ENCODE results near the gene MAGT1. TPM values are rescaled to one million over a fixed set of nuclear protein-coding genes. Genes with fewer than 3 reads are reported as not detected.
"Not testable (repeated sequence)": the region's sequence is repeated elsewhere in the genome, so short reads cannot be mapped to it uniquely, and the experiment has no call there.

MAGT1 gene
- total RNA-seq, 1 donor from 2014 or later: 54.7 TPM

DNA sequence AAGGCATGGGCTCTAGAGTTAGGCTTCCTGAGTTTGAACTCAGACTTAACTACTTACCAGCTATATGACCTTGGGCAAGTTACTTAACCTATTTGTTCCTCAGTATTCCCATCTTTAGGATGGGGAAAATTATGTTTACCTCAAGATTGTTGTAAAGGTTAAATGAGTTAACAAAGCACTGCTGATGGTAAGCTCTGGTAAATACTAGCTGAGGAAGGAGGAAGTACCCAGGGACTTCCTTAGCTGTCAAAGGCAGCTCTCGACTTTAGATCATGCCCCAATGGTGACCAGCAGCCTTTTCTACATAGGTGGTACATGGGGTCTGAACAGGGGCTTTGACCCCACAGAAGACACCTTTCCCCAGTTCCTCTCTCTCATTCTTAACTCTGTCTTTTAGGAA, 35.3 kb upstream of the MAGT1 start:
- DNase-seq (ENCODE audit: low read depth): no peak
- TF ChIP-seq, protein P1, sequence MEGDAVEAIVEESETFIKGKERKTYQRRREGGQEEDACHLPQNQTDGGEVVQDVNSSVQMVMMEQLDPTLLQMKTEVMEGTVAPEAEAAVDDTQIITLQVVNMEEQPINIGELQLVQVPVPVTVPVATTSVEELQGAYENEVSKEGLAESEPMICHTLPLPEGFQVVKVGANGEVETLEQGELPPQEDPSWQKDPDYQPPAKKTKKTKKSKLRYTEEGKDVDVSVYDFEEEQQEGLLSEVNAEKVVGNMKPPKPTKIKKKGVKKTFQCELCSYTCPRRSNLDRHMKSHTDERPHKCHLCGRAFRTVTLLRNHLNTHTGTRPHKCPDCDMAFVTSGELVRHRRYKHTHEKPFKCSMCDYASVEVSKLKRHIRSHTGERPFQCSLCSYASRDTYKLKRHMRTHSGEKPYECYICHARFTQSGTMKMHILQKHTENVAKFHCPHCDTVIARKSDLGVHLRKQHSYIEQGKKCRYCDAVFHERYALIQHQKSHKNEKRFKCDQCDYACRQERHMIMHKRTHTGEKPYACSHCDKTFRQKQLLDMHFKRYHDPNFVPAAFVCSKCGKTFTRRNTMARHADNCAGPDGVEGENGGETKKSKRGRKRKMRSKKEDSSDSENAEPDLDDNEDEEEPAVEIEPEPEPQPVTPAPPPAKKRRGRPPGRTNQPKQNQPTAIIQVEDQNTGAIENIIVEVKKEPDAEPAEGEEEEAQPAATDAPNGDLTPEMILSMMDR (IDR thresholded peaks at IDR 0.05; ENCODE audit: insufficient read depth, low read length, poor library complexity, severe bottlenecking): no peak
- no peak overlapping the region for H3K4me3 ChIP-seq (ENCODE audit: low read depth, low read length)
- no peaks in the 10 kb centered on the region for H3K27me3 ChIP-seq (ENCODE audit: control insufficient read depth, insufficient read depth, low read length)
- H3K36me3 ChIP-seq (ENCODE audit: control insufficient read depth, insufficient read depth, low read length): no peaks in the 10 kb centered on the region

DNA sequence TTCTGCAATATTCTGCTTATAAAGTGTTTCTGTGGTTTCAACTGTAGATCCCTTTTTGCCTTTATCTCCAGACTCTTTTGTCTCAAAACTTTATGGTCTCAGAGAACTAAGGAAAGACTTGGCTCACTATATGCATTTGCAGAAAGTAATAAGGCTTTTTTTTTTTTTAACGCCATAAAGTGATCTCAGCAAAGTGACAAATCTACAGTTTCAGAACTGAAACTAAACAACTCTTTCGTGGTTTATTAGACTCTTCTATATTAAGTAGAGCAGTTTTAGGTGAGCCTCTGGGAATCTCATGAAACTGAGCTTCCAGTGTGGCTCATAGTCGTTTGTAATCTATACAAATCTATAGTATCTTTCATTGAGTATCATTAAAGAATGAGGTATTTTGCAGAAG, 30.5 kb upstream of the MAGT1 start:
- H3K36me3 ChIP-seq (ENCODE audit: control insufficient read depth, insufficient read depth, low read length): no peaks in the 10 kb centered on the region
- no peak for DNase-seq (ENCODE audit: low read depth)
- TF ChIP-seq, protein P1 (IDR thresholded peaks at IDR 0.05; ENCODE audit: insufficient read depth, low read length, poor library complexity, severe bottlenecking): no peak
- no peak overlapping the region for H3K4me3 ChIP-seq (ENCODE audit: low read depth, low read length)
- no peaks in the 10 kb centered on the region for H3K27me3 ChIP-seq (ENCODE audit: control insufficient read depth, insufficient read depth, low read length)

DNA sequence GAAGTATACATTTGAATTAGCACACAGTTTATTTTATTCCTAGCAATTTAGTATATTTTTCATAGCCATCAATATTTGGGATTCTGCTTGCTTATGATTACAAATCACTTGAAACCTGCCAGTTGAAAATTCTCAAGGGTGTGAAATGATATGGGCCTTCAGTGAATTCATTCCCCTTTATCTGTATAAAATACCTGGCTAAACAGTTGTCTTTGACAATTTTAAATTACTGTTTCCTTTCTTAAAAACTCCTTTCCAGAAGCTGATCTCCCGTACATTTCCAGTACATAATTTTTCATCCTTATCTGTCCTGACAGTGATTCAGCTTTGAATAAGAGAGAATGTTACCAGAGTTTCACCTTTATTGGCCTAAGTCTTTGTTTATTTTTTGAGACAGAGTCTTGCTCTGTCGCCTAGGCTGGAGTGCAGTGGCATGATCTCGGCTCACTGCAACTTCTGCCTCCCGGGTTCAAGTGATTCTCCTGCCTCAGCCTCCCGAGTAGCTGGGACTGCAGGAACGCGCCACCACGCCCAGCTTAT, 29.2 kb upstream of the MAGT1 start:
- no peak for DNase-seq (ENCODE audit: low read depth)
- TF ChIP-seq, protein P1 (IDR thresholded peaks at IDR 0.05; ENCODE audit: insufficient read depth, low read length, poor library complexity, severe bottlenecking): no peak
- Histone ChIP-seq H3K27me3 (ENCODE audit: control insufficient read depth, insufficient read depth, low read length) (no peaks in the 10 kb centered on the region), H3K36me3 (ENCODE audit: control insufficient read depth, insufficient read depth, low read length) (no peaks in the 10 kb centered on the region), H3K4me3 (ENCODE audit: low read depth, low read length) (no peak overlapping the region)

DNA sequence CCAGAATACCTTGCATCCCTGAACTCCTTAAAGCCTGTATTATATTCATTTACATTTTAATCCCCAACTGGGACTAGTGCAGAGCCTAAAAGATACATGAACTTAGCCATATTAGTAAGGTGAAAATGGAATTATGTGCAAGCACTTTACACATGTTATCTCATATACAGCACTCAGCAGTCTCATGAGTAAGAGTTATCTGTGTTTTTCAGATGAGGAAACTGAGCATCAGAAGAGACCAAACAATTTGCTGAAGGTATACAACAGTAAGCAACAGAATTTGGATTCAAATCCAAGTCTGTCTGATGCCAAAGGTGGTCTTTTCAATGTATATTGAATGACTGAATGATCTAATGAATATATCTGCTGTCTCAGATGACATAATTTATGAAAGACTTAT, 27.6 kb upstream of the MAGT1 start:
- Histone ChIP-seq H3K27me3 (ENCODE audit: control insufficient read depth, insufficient read depth, low read length) (no peaks in the 10 kb centered on the region), H3K36me3 (ENCODE audit: control insufficient read depth, insufficient read depth, low read length) (no peaks in the 10 kb centered on the region), H3K4me3 (ENCODE audit: low read depth, low read length) (no peak overlapping the region)
- TF ChIP-seq, protein P1 (IDR thresholded peaks at IDR 0.05; ENCODE audit: insufficient read depth, low read length, poor library complexity, severe bottlenecking): no peak
- no peak for DNase-seq (ENCODE audit: low read depth)

DNA sequence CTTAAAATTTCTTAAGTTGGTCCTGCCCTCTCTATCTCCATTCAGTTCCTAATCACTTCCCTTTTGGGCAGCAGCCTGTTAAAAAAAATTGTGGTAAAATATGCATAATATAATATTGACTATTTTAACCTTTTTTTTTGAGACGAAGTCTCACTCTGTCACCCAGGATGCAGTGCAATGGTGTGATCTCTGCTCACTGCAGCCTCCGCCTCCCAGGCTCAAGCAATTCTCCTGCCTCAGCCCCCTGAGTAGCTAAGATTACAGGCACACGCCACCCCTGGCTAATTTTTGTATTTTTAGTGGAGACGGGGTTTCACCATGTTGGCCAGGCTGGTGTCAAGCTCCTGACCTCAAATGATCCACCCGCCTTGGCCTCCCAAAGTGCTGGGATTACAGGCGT, 24.1 kb upstream of the MAGT1 start:
- H3K4me3 ChIP-seq (ENCODE audit: low read depth, low read length); H3K36me3 ChIP-seq (ENCODE audit: control insufficient read depth, insufficient read depth, low read length); H3K27me3 ChIP-seq (ENCODE audit: control insufficient read depth, insufficient read depth, low read length); DNase-seq (ENCODE audit: low read depth): not testable (repeated sequence)

DNA sequence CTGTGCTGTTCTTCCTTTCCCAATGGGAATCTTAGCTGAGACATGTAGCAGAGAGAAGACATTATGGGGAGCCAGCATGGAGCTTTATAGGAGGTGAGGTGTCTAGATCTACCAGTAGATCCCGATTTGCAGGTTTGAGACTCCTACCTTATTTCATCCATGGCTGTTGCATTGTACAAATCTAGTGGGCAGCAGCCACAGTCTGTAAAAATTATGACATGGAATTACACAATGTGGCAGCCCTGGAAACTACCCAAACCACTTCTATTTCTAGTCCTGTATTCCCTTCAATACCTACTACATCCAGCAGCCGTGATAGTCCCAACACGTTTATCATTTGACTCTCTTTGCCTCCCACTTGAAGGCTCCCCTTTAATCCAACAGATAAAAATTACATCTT, 23.3 kb upstream of the MAGT1 start:
- no peaks in the 10 kb centered on the region for H3K27me3 ChIP-seq (ENCODE audit: control insufficient read depth, insufficient read depth, low read length)
- no peaks in the 10 kb centered on the region for H3K36me3 ChIP-seq (ENCODE audit: control insufficient read depth, insufficient read depth, low read length)
- H3K4me3 ChIP-seq (ENCODE audit: low read depth, low read length): no peak overlapping the region
- no peak for DNase-seq (ENCODE audit: low read depth)
- TF ChIP-seq, protein P1 (IDR thresholded peaks at IDR 0.05; ENCODE audit: insufficient read depth, low read length, poor library complexity, severe bottlenecking): no peak

All from kidney epithelial cell (primary cell).